Stimulated activated CD8-positive, alpha-beta memory T cell treated with anti-CD3 and anti-CD28 coated beads, Interleukin-4, amount 100 ng/mL, for 24 hours (primary cell): ENCODE measurements around the gene SEPTIN8.

ENCODE experiments used
- DNase-seq: peaks from one replicate; pipeline ENCODE4 v3.0.0-alpha.2; 2020; ENCODE audit warnings: low read depth

SEPTIN8 gene

DNA sequence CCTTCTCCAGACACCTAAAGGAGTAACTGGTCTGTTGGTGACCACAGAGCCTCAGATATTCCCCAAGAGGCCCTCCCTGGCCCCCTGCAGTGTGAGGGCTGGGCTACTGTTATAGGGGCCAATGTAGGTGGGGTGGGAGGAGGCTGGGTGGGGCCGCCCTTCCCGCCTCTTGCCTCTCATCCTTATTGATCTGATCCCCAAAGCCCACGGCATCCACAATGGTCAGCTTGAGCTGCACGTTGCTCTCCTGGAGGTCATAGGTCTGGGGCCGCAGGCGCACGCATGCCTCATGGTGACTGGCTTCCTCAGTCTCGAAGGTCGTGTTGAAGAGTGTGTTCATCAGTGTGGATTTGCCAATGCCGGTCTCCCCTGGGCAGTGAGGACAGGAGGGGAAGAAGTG, 13.0 kb downstream of the SEPTIN8 start:
- no peak for DNase-seq

DNA sequence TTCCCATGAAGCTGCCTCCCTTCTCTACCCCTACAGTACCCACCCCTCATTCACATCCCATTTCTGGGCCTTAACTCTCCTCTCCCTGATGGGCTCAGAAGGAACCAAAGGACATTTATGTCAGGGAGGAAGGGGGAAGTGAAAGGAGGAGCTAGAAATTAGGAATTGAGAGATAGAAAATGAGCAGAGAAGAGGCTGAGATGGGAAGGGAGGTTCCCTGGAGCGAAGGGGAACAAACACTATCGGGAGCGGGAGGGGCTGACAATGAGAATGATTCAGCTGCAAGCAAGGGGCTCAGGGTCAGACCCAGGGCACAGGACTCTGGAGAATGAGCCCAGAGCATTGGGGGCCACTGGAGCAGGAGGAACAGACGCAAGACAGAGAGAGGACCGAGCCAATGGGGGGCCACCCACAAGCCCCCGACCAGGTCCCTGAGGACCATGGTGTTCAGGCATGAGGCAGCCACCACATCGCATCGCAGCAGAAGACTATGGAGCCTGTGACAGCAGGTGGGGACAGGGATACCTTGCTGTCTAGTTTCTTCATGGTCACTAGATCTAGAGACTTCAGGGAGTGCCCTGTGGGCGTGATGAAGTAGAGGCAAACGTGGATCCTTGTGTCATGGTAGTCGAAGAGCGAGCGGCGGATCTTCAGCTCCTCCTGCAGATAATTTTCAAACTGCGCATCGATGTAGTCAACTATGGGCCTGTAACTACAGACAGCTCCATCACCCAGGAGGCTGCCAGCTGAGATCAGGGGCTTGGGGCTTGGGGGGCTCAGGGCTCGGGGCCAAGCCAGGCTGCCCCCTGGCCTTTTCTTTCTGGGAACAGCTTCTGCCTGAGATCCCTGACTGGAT, 13.6 kb downstream of the SEPTIN8 start:
- no peak for DNase-seq

DNA sequence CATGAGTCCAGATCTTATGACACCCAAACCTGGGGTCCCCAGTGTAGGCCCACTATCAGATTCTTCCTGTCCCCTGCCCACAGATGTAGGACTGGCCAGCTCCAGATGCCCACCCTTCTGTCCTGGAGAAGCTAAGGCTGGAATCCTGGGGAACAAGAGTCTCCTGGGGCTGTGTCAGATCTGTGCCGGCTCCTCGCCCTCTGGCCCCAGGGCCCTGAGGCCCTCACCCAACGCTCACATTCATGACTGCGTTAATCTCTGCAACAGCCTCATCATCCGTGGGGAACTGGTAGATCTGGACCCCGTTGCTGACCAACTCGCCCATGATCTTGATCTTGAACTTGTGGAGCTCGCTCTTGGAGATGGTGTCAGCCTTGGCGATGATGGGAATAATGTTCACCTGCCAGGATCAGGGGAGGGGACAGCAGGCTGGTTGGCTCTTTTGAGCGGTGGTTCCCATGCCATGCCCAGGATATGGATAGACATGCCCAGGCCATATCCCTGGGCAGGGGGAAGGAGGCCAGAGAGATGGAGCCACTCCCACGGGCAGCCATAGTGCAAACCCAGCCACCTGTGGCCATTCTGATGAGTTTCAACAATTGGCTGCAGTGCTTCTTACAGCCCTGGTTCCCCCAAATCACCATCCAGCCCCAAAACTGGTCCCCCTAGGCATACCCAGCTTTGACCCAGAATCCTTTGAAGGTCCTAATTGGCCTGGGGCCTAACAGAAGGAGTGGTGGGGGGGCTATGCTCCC, 14.6 kb downstream of the SEPTIN8 start:
- no peak for DNase-seq

DNA sequence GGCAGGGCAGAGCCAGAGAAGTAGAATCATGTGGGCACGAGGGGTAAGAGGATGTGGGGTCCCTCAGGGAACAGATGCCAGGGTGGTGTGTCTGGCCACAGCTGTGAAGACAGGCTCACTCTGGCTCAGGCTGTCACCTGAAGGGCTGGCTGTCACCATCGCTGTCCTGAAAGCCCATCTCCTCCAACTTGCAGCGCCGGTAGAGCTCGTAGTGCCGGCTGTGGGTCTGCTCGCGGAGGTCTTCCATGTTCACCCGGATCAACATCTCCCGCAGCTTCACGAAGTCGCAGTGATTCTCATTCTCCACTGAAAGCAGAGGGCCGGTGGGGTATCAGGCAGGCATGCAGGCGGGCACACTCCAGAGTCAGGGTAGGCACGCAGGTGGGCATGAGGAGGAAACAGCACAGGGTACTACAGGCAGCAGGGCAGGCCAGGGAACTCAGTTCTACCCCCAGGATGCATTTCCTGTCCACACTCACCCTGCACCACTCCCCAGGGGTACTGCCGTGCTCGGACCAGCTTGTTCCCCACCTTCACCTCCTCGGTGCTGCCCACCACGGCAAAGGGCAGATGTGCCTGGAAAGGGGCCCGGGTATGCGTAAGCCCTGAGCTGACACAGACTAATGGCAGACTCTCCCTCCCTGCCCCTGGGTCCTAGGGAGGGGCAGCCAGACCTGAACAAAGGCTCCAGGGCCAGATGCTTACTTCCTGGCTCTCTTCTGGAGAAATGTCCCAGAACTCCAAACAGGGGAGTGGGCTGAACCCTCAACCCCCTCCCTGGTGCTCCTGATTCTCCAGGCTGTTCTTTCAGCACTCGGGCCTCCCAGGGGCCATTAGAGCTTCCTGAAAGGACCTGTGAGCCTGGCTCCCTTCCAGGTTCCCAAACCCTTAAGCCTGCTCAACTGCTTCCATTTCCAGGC, 15.5 kb downstream of the SEPTIN8 start:
- no peak for DNase-seq

DNA sequence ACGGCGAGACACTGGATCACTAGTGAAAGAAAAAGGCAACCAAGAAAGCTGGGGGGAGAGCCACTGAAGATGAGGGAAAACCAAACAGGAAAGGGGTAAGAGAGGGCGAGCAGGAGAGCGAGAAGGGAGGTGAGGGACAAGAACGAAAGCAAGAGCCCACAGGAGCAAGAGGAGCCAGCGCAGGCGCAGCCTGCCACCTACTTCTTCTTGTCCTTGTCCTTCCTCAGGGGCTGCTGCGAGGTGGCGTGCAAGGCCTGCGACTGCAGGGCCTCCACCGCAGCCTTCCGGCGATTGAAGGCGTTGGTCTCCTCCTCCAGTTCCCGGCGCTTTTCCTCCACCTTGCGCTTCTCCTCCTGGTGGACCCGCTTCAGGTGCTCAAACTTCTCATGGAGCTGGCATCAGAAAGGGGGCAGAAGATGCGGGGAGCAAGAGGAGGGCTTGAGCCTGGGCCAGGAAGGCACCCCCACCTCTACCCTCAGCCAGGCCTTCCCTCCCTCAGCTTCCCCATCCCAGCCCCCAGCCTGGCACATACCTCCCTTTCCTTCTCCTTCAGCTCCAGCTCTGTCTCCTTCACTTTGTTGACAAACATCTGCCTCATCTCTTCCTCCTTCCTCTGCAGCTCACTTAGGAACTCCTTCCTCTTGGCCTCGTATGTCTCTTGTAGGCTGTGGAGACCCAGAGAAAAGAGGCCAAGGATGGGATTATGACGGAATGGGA, 16.3 kb downstream of the SEPTIN8 start:
- no peak for DNase-seq

DNA sequence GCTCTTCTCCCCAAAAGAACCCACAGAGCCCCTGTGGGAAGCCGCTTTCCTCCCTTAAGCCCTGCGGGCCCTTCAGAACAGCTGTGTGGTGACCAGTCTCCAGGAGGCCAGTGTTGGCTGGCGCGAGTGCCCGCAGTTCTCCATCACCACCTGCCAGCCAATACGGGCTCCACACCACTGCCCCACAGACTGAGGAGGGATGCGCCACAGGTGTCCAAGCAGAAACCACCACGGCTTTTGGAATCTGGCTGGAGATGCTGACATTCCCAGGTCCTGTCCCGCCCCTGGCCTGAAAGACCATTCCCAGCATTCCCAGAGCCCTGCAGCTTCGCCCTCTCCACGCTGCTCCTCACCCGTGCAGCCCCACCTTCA, 17.0 kb downstream of the SEPTIN8 start:
- no peak for DNase-seq

DNA sequence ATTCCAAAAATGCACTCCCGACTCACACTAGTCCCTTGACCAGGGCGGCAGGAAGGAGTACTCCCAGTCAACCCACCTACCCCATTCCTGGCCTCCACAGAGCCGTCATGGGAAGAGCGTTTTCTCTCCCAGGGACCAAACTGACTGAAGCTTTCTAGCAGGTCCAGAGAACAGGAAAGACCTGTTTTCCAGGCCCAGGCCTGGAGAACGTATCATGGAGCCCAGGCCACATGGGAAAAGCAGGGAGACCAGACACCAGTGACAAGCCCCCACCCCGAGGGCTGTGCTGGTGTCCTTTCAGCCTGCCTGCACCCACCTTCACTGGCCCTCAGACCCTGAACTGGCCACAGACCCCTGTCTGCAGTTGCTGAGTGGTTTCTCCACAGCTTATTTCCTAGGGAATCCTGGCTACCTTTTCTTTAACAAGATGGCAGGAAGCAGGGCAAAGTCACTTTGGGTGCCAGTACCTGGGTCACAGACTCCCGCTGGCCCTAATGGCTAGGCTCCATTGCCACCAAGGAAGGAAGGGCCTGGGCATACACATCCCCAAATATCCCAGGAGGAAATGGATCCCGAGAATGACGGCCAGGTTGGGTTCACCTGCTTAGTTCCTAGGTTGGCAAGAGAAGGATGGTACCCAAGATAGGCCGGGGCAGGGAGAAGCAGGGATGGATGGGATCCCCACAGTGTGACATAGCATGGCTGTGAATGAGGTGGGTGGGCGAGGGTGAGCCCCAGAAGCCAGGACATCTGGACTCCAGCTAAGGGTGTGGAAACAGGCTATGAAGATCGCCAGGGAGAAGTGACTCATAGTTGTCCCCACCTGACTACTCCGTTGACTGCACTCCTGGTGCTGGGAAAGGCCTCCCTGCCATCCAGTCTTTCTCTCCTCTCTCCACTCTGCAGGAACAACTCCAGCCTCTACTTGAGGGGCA, 17.7 kb downstream of the SEPTIN8 start:
- DNase-seq, result no peak

DNA sequence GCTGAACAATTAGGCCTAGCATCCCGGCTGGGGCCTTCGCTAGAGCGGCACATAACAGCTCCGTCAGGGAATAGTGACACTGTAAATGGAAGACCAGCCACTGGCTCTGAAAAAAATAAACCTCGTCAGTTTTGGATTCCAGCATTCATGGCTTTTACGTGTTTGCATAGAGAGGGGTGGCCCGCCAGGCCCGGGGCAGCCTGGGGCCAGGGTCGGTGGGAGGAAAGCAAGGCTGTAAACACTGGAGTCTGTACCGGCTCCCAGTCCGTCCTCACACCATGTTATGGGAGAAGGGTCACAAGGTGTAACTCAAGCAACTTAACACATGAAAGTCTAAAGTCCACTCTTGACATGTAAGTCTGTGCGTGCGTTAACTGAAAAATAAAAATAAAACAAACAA, 18.6 kb downstream of the SEPTIN8 start:
- DNase-seq, result no peak

DNA sequence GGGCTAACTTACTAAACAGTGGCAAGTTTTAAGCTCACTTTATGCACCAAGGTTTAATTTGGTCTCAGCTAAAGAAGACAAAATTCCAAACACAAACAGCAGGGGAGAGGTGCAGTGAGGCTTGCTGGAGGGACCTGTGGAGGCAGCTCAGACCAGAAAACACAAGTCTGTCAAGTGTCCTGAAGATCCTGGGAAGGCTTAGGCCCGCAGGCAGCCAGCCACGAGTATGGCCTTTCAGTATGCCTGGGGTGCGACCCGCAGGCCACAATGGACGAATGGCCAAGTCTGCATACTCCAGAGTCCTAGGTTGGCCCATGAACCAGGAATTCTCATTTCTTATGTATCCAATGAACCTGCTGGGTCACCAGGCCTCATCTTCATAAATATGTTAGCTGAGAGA, 20.5 kb downstream of the SEPTIN8 start:
- no peak for DNase-seq

DNA sequence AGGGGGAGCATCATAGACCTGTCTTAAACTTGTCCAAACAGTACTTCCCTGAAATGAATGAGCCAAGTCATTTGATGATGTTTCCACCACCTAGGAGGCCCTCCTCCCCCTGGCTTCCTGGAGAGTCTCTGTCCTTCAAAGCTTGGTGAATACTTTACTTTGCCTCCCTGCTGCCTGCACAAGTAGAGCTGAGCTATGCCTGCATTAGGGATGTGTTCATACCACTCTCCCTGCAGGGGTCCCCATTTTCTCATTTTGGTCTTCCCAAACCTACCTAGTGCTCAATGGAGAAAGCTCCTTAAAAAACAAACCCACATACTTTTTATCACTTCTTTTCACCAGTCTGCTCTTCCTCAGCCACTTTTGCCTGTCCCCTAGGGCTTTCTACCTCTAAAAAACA, 22.1 kb downstream of the SEPTIN8 start:
- DNase-seq, result no peak

DNA sequence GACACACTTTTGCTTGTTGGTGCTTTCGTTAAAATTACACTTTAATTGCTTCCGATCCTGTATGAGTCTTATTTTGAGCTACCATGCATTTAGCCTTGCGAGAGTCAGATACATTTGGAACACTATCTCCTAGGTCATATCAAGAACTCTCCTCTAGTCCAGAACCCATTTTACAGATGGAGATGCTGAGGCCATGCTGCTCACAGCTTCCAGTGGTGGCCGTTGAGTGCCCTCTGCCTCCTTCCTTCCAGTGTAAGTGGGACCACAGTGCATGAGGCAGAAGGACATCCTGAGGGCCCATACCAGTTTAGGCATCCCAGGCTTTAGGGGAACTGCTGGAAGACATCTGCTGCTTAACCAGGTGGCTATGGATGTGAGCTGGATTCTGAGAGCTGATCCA, 22.9 kb downstream of the SEPTIN8 start:
- no peak for DNase-seq

DNA sequence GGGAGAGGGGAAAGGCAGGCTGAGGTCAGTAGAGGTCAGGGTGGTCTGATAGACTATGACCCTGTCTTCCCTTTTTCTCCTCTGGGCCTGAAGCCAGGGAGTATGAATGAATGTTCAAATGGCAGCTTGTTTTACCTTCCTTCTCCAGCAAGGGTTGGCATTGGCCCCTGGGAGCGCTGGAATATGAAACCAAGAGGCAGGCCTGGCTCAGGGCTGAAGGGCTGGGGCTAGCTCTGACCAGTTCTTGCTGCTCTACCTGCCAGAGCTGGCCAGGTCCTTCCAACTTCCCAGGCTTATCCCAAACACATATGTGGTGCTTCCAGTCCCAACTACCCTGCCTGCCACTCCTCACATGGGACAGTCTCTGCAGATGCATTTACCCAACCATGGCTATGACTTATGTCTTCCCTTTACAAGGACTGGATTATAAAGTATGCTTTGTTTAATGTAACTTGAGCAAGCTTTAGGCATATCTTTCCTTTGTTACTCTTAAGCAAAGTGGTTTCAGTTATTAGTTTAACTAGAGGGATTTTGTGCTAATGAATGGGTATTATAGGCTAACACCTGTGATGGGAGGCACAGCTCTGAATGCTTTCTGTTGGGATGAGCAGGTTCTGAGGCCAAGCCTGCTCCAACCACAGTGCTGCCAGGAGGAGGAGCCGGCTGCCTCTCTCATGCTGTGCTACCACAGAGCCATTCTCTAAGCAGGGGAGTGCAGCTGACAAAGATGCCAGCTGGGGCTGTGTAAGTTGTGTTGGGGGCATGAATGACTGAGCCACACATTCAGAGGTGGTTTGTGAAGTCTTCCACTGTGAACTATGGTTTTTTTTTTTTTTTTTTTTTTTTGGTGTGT, 23.7 kb downstream of the SEPTIN8 start:
- no peak for DNase-seq

DNA sequence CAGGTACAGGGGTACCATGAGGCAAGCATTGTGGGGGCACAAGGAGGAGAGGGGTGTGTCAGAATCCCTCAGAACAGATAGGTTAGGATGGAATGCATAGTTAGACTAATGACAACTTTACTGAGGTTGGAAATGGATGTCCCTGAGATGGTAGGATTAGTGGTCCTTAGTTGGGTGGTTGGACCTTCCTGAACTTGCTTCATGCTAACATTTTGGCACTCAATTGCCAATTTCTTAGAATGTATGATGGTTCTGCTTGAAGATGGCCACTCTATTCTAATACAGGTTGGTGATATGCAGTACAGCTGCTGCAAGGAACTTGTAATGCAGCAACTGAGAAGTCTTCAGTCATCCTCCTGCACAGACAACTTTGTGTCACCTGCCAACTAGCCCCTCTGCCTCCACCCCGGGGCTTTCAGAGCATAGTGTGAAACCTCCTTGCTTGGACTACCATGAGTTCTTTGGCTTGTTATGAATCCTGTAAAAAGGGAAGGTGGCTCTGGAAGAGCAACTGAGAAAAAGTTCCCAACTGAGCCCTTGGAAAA, 24.4 kb downstream of the SEPTIN8 start:
- no peak for DNase-seq

DNA sequence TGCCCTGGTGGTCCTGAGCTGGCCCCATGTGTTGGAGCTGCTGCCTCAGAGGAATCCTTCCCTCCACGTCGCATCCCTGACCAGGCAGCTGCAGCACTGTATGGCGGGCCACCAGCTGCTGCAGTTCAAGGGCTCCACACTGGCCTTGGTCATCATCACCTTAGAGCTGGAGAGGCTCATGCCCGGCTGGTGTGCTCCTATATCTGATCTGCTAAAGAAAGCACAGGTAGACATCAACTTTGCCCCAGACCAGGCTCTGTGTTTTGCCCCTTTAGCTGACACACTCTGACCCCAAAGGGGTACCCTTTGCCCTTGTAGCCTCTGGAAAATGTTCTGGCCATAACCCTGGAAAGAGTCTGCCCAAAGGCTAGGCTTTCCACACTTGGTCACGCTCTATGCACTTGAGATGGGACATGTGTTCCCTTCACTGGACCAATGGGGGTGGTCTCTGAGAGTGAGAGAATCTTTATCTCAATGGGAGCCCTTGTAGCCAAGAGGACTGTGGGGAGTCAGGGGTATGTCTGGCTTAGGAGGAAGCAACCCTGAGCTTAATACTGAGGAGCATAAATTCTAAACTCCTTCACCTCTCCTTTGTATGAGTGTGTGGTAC, 25.0 kb downstream of the SEPTIN8 start:
- no peak for DNase-seq

DNA sequence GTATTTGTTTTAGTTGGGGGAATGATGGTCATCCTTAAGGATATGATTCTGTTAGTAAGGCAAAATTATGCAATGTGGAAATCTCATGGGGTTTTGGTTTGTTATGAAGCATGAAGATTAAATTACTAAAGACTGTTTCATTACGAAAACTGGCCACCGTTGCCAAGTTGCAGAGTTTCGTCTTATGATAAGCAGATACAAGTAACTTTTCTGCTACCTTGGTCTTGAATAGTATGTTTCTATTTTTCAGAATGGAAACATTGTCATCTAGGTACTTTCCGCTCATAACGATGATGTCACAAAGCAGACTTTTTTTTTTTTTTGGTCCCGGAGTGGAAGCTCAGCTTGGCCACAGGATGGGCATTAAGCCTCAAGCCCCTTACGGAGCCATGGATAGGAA, 25.6 kb downstream of the SEPTIN8 start:
- DNase-seq, result no peak

DNA sequence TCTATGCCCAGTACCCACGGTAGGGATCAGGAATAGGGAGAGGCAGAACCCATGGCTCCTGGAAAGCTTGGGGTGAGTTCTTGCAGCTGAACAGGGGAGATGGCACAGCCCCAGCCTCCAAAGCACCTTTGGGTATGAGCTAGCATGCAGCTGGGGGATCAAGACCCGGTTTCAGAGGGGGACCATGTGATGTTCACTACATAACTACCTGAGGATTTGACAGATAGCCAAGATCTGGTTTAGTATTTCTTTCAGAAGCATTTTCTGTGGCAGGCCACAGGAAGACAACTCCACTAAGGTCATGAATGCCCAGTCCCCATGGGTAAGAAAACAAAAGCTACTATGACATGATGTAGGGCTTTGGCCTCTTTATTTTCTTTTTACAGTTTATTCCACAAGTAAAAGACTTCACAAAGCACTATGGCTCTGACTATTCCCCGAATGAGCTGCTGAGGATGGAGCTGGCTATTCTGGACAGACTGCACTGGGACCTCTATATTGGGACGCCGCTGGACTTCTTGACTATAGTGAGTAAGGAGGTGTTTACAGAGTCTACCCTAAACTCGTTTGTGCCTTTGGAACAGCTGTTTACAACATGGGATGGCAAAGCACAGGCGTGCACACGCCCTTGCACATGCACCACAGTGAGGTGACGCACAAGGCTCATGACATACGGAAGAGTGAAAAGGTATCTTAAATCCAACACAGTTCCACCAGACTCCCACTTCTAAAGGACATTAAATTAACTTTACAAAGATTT, 26.4 kb downstream of the SEPTIN8 start:
- no peak for DNase-seq

DNA sequence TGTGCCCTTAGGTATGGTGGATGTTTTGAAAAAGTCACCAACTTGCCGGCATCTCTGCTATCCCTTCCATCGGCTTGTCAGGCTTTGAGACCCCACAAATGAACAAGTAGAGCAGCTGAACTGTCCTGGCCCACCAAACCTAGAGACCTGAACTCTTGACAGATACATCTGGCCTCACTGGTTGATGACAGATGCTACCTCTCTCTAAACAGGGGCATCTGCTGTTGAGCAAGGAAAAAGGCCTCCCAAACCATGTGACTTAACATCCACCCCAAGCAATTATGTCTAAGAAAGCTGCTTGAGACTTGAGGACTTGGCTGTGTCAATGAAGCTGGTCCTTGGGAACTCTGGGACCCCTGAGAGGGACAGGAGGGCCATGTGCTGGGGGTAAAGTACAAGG, 27.5 kb downstream of the SEPTIN8 start:
- DNase-seq, result no peak

DNA sequence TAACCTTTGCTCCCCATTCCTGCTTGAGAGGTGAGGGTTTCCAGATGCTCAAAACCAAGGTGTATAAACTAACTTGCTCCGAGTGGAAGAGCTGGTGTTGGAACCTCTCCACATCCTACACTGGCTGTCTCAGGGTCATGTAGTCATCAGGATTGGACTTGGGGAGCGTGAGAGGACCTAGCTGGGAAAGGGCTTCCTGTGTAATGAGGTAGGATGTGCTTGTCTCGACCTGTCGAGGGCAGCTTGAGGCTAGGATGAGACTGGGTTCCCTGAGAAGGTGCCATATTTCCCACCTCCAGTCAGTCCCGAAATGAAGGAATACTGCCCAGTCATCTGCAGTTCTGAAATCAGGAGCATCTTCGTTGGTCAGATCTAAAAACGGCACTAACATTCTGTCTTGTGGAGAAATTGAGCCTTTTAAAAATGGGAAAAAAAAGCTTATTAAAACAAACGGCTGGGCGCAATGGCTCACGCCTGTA, 28.5 kb downstream of the SEPTIN8 start:
- no peak for DNase-seq
